H1 (cell line): ENCODE data around the gene PLEKHG5. TPM values are rescaled to one million over a fixed set of nuclear protein-coding genes. Genes with fewer than 3 reads are reported as not detected.

Experiments
- CTCF ChIA-PET: fragments of 300-600 bp; sonication (Branson Sonifier 250); formaldehyde crosslinking; loops from one replicate; lab custom pipeline; 2021; ENCODE audit not compliant: partially characterized antibody; lab: Charles Lee
- POLR2A ChIA-PET: fragments of 300-600 bp; sonication (Branson Sonifier 250); formaldehyde crosslinking; loops from one replicate; lab custom pipeline; 2021; ENCODE audit warnings: inconsistent platforms; ENCODE audit not compliant: partially characterized antibody; lab: Charles Lee
- DNase-seq, 2 experiments: peaks; one replicate each; pipeline versions ENCODE4 v3.0.0 to v3.0.0-alpha.2; 2010 to 2022; ENCODE audit warnings: low spot score in 2 of 2, low read depth in 1 of 2, mixed read lengths in 1 of 2
- FAIRE-seq: peaks from 2 replicates; lab custom pipeline; 2011; peaks lifted over from hg19 to GRCh38; lab: Jason Lieb, UNC
- H2AFZ ChIP-seq: 2 replicates; pipeline ENCODE4 v1.8.1; 2012; ENCODE audit warnings: low read length, inconsistent platforms
- H2AK5ac ChIP-seq: 2 replicates; pipeline ENCODE4 v1.6.1; 2013; ENCODE audit warnings: low read depth, low read length
- H2BK120ac ChIP-seq: replicated peaks from 2 replicates; pipeline ENCODE3; 2013; ENCODE audit warnings: low read depth, low read length, inconsistent platforms
- H2BK12ac ChIP-seq: 2 replicates; pipeline ENCODE4 v1.6.1; 2013; ENCODE audit warnings: low read depth, low read length
- H2BK15ac ChIP-seq: 2 replicates; pipeline ENCODE4 v1.6.1; 2013; ENCODE audit warnings: low read length
- H2BK20ac ChIP-seq: 2 replicates; pipeline ENCODE4 v1.6.1; 2013; ENCODE audit warnings: low read length
- H2BK5ac ChIP-seq: 2 replicates; pipeline ENCODE4 v1.6.1; 2013; ENCODE audit warnings: low read depth, low read length
- H3K14ac ChIP-seq: 2 replicates; pipeline ENCODE4 v1.6.1; 2013; ENCODE audit warnings: inconsistent platforms; ENCODE audit not compliant: insufficient read length
- H3K18ac ChIP-seq: 2 replicates; pipeline ENCODE4 v1.6.1; 2013; ENCODE audit warnings: low read length; ENCODE audit errors: extremely low read depth
- H3K23ac ChIP-seq: 2 replicates; pipeline ENCODE4 v1.6.1; 2013; ENCODE audit warnings: inconsistent platforms; ENCODE audit not compliant: insufficient read length
- H3K23me2 ChIP-seq: 2 replicates; pipeline ENCODE4 v1.6.1; 2013; ENCODE audit warnings: low read depth, low read length
- H3K27ac ChIP-seq: 2 replicates; pipeline ENCODE4 v1.6.1; 2011; ENCODE audit warnings: low read depth, low read length, inconsistent platforms
- H3K27me3 ChIP-seq, 4 experiments: replicated peaks in 1 of 4; 1 replicate in 1 of 4; 2 replicates in 3 of 4; pipeline versions ENCODE4 v1.6.1 to v1.8.1; 2011 to 2013; ENCODE audit warnings: low read length in 3 of 4, mild to moderate bottlenecking in 3 of 4, inconsistent platforms in 2 of 4, mixed read lengths in 2 of 4, moderate library complexity in 1 of 4; ENCODE audit not compliant: control insufficient read depth in 3 of 4, insufficient read depth in 3 of 4; ENCODE audit errors: extremely low read depth in 1 of 4
- H3K36me3 ChIP-seq, 4 experiments: 2 replicates each; pipeline versions ENCODE4 v1.6.1 to v1.8.1; 2011 to 2013; ENCODE audit warnings: mild to moderate bottlenecking in 4 of 4, low read length in 3 of 4, moderate library complexity in 2 of 4, control low read depth in 1 of 4, inconsistent platforms in 1 of 4; ENCODE audit not compliant: insufficient read depth in 4 of 4, control insufficient read depth in 2 of 4
- H3K4ac ChIP-seq: replicated peaks from 2 replicates; pipeline ENCODE3; 2013; ENCODE audit warnings: low read length, low read depth, mixed read lengths, inconsistent platforms; ENCODE audit not compliant: insufficient read length
- H3K4me1 ChIP-seq, 4 experiments: replicated peaks in 1 of 4; 1 replicate in 1 of 4; 2 replicates in 3 of 4; pipeline versions ENCODE4 v1.6.1 to v1.8.1; 2011 to 2013; ENCODE audit warnings: low read length in 3 of 4, inconsistent platforms in 2 of 4, mixed read lengths in 1 of 4; ENCODE audit not compliant: insufficient read depth in 4 of 4, control insufficient read depth in 3 of 4
- H3K4me2 ChIP-seq, 2 experiments: 2 replicates each; pipeline versions ENCODE4 v1.6.1 to v1.8.1; 2011 to 2013; ENCODE audit warnings: low read depth in 2 of 2, low read length in 2 of 2, control low read depth in 1 of 2, inconsistent platforms in 1 of 2, mild to moderate bottlenecking in 1 of 2; ENCODE audit not compliant: insufficient read depth in 1 of 2
- H3K4me3 ChIP-seq, 4 experiments: fragments of 200-600, 300-600 bp in 1 of 4; sonication (generic), shearing (Covaris generic), sonication (Bioruptor Twin) in 1 of 4; 2 replicates each; pipeline versions ENCODE4 v1.5.1 to v1.8.1; 2011 to 2016; ENCODE audit warnings: low read length in 4 of 4, low read depth in 3 of 4, control low read depth in 2 of 4, inconsistent platforms in 2 of 4, mild to moderate bottlenecking in 2 of 4, mixed read lengths in 1 of 4, moderate library complexity in 1 of 4; ENCODE audit not compliant: insufficient read depth in 2 of 4; ENCODE audit errors: extremely low read depth in 1 of 4
- H3K56ac ChIP-seq: replicated peaks from 2 replicates; pipeline ENCODE3; 2013; ENCODE audit warnings: low read depth, mild to moderate bottlenecking, mixed read lengths, low read length, inconsistent platforms; ENCODE audit not compliant: insufficient read length
- H3K79me1 ChIP-seq: 2 replicates; pipeline ENCODE4 v1.6.1; 2013; ENCODE audit warnings: low read depth, low read length, control low read depth
- H3K79me2 ChIP-seq, 2 experiments: 2 replicates each; pipeline versions ENCODE4 v1.6.1 to v1.8.1; 2012 to 2013; ENCODE audit warnings: low read length in 2 of 2, mild to moderate bottlenecking in 2 of 2, inconsistent platforms in 1 of 2; ENCODE audit not compliant: insufficient read depth in 2 of 2, control insufficient read depth in 1 of 2
- H3K9ac ChIP-seq, 4 experiments: replicated peaks in 1 of 4; 1 replicate in 1 of 4; 2 replicates in 3 of 4; pipeline versions ENCODE4 v1.6.1 to v1.8.1; 2011 to 2013; ENCODE audit warnings: low read depth in 3 of 4, low read length in 3 of 4, control low read depth in 2 of 4, mild to moderate bottlenecking in 2 of 4, moderate library complexity in 2 of 4, inconsistent platforms in 1 of 4; ENCODE audit errors: extremely low read depth in 1 of 4
- H3K9me3 ChIP-seq, 2 experiments: 2 replicates each; pipeline versions ENCODE4 v1.6.1 to v1.8.1; 2012 to 2013; ENCODE audit warnings: mild to moderate bottlenecking in 2 of 2, moderate library complexity in 2 of 2, control low read depth in 1 of 2, inconsistent platforms in 1 of 2, low read depth in 1 of 2, low read length in 1 of 2, mixed read lengths in 1 of 2; ENCODE audit not compliant: insufficient read depth in 2 of 2
- H4K20me1 ChIP-seq, 2 experiments: replicated peaks in 1 of 2; 2 replicates each; pipeline versions ENCODE3 to v1.8.1; 2011 to 2013; ENCODE audit warnings: inconsistent platforms in 2 of 2, low read length in 2 of 2, mild to moderate bottlenecking in 1 of 2; ENCODE audit not compliant: insufficient read depth in 2 of 2, control insufficient read depth in 1 of 2
- H4K5ac ChIP-seq: 2 replicates; pipeline ENCODE4 v1.6.1; 2013; ENCODE audit warnings: low read length, low read depth, mixed read lengths, inconsistent platforms; ENCODE audit not compliant: insufficient read length
- H4K8ac ChIP-seq: 2 replicates; pipeline ENCODE4 v1.8.0; 2013; ENCODE audit warnings: mild to moderate bottlenecking, moderate library complexity, low read length, inconsistent platforms; ENCODE audit not compliant: insufficient read depth; ENCODE audit errors: extremely low read depth
- H4K91ac ChIP-seq: replicated peaks from 2 replicates; pipeline ENCODE3; 2013; ENCODE audit warnings: low read length, mixed read lengths, inconsistent platforms; ENCODE audit not compliant: insufficient read length
- CTBP2 ChIP-seq: IDR thresholded peaks from 2 replicates; pipeline ENCODE4 v1.7.0; 2011; ENCODE audit warnings: borderline replicate concordance, mild to moderate bottlenecking, moderate library complexity, mixed read lengths, low read length; ENCODE audit not compliant: insufficient read depth, insufficient read length
- GABPA ChIP-seq: IDR thresholded peaks from 2 replicates; pipeline ENCODE4 v1.6.1; 2011; ENCODE audit warnings: mild to moderate bottlenecking, low read length, moderate library complexity, borderline replicate concordance; ENCODE audit not compliant: insufficient read depth
- HDAC2 ChIP-seq, 2 experiments: fragments of 300-600 bp in 1 of 2; sonication (generic) in 1 of 2; IDR thresholded peaks; 2 replicates each; pipeline ENCODE4 v1.6.1; 2011 to 2012; ENCODE audit warnings: low read depth in 2 of 2, low read length in 2 of 2, mild to moderate bottlenecking in 2 of 2, moderate library complexity in 2 of 2, borderline replicate concordance in 1 of 2, inconsistent platforms in 1 of 2
- KDM1A ChIP-seq: fragments of 200-600, 300-600 bp; sonication (generic); IDR thresholded peaks from 2 replicates; pipeline ENCODE4 v1.7.1; 2016; ENCODE audit warnings: mild to moderate bottlenecking, low read length, borderline replicate concordance
- SP2 ChIP-seq: IDR thresholded peaks from 2 replicates; pipeline ENCODE4 v1.6.1; 2012; ENCODE audit warnings: mild to moderate bottlenecking, low read length, inconsistent platforms
- TAF1 ChIP-seq: IDR thresholded peaks from 2 replicates; pipeline ENCODE4 v1.6.1; 2011; ENCODE audit warnings: mild to moderate bottlenecking, low read depth, low read length
- YY1 ChIP-seq: IDR thresholded peaks from 2 replicates; pipeline ENCODE4 v1.6.1; 2011; ENCODE audit warnings: low read depth, mild to moderate bottlenecking, low read length
- WGBS, 2 experiments: shearing (Covaris generic) in 1 of 2; methylation state at CpG; one replicate each; pipeline versions ENCODE4 v1.1.6 to v1.1.7; 2013 to 2015; ENCODE audit warnings: low lambda C conversion rate in 2 of 2, mixed read lengths in 2 of 2, inconsistent platforms in 1 of 2, low coverage in 1 of 2, missing lambda C conversion rate in 1 of 2; ENCODE audit not compliant: insufficient replicate concordance in 2 of 2, insufficient coverage in 1 of 2, insufficient read length in 1 of 2; ENCODE audit errors: extremely low coverage in 1 of 2, missing lambda C conversion rate in 1 of 2; 5-methylcytosine and 5-hydroxymethylcytosine counted together
- polyA plus RNA-seq, 7 experiments: library from polyadenylated mRNA; depleted of rRNA in 3 of 7; stranded (reverse) in 5 of 7; unstranded in 2 of 7; fragments of >200 nt in 5 of 7; fragments of 200-250 nt in 2 of 7; gene quantifications; 1 replicate in 5 of 7; 2 replicates in 1 of 7; 4 replicates in 1 of 7; pipeline versions ENCODE4 v1.2.1 to v1.2.3, GENCODE V29; 2011 to 2013; ENCODE audit warnings: missing spikeins in 2 of 7, mixed read lengths in 2 of 7
- total RNA-seq: library from RNA; stranded (reverse); fragmentation: NEBNext Ultra II Directional; extraction: Animal tissue kit (Norgen Biotek cat#: 25700); gene quantifications from 2 replicates; pipeline ENCODE4 v1.2.1, GENCODE V29; 2021

PLEKHG5 gene
- total and polyA plus RNA-seq, 2 of the 8 experiments (the other 6 are each of a cell fraction or from before 2014, with no cell fraction given) = 10.4 to 13.8 TPM

DNA sequence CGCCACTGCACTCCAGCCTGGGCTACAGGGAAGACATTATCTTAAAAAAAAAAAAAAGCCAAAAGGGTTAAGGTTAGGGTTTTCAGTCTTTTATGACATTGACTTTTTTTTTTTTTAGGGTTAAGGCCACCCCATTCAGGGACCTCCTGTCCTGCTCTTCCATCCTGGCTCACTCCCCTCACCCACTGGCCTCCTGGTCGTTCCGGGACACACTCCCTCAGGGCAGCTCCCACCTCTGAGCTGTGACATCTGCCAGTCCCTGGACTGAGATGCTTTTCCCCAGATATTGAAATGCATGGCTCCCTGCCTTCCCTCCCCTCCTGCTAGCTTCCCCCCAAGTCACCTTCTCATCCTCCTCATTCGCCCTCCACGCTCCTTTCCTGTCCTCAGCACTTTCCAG is 9.6 kb downstream of the PLEKHG5 start:
- Histone ChIP-seq H4K5ac (no peak overlapping the region), H2BK20ac (no peak overlapping the region), H3K56ac (no peak overlapping the region), H2AK5ac (no peak overlapping the region), H3K27ac (no peak overlapping the region), H3K4me1 (peaks cover 0 to 14% (median 12%) of the 10 kb centered on the region in 4 experiments; a peak in 6 of 7 replicates), H3K14ac (no peak overlapping the region), H3K79me2 (no peaks in the 10 kb centered on the region), H2AFZ (no peak overlapping the region), H4K91ac (no peak overlapping the region), H3K23me2 (peaks cover 5% of the 10 kb centered on the region; the same call in 1 of the 2 replicates), H3K36me3 (no peaks in the 10 kb centered on the region; a peak in 1 of 8 replicates), H3K27me3 (peaks cover 0 to 2% (median 0%) of the 10 kb centered on the region in 4 experiments; a peak in 3 of 7 replicates), H3K18ac (no peak overlapping the region), H3K4ac (no peak overlapping the region), H2BK12ac (no peak overlapping the region), H3K23ac (no peak overlapping the region), H3K9ac (no peak overlapping the region), H3K9me3 (no peaks in the 10 kb centered on the region), H2BK15ac (no peak overlapping the region), H3K4me3 (no peak overlapping the region), H3K4me2 (no peak overlapping the region), H4K20me1 (peaks cover 0 to 2% of the 10 kb centered on the region in 2 experiments), H4K8ac (no peak overlapping the region), H3K79me1 (0 out of 2 replicates have a peak, but pooled peaks cover 2% of the 10 kb centered on the region), H2BK120ac (no peak overlapping the region), H2BK5ac (no peak overlapping the region)
- CTCF ChIA-PET = interaction anchor here (0.8 to 2.2 kb wide), 7 partner anchors 10 to 413 kb away, joined by 3 to 8 read pairs (median 4); no protein-coding TSS in a partner anchor
- TF ChIP-seq KDM1A (no peak), HDAC2 (IDR thresholded peaks at IDR 0.05; ENCODE audit: borderline replicate concordance in 1 of 2, low read depth in 2 of 2, low read length in 2 of 2) (no peak), SP2 (no peak), TAF1 (no peak), CTBP2 (no peak), GABPA (no peak), YY1 (no peak)
- POLR2A ChIA-PET = no interaction called here
- FAIRE-seq (no peak), DNase-seq (no peak)
- WGBS, 2 experiments = 86% methylated on average over 5 of the region's 5 CpGs; no CpG with 5 or more reads in 1 of the 2 experiments
